Kidney (tissue), 14 donors: ENCODE measurements around the gene SLC4A7. TPM values are rescaled to one million over a fixed set of nuclear protein-coding genes. Genes with fewer than 3 reads are reported as not detected.

Source experiments
- DNase-seq, 5 donors: peaks; one replicate each; pipeline ENCODE4 v3.0.0-alpha.2; 2013 to 2020
- FAIRE-seq: peaks from 2 replicates; lab custom pipeline; 2012; peaks lifted over from hg19 to GRCh38; lab: Jason Lieb, UNC
- H3K27ac ChIP-seq, 2 donors: one replicate each; pipeline ENCODE4 v1.7.0; 2013; ENCODE audit warnings: low read depth in 2 of 2, low read length in 2 of 2, inconsistent platforms in 1 of 2
- H3K27me3 ChIP-seq: one replicate; pipeline ENCODE4 v1.7.1; 2013; ENCODE audit warnings: low read length, inconsistent platforms; ENCODE audit not compliant: control insufficient read depth, insufficient read depth
- H3K36me3 ChIP-seq, 3 donors: one replicate each; pipeline versions ENCODE4 v1.7.0 to v1.7.1; 2013; ENCODE audit warnings: low read length in 3 of 3, control low read depth in 1 of 3, inconsistent platforms in 1 of 3; ENCODE audit not compliant: insufficient read depth in 3 of 3, control insufficient read depth in 2 of 3
- H3K4me1 ChIP-seq, 3 donors: one replicate each; pipeline versions ENCODE4 v1.7.0 to v1.7.1; 2013; ENCODE audit warnings: low read length in 3 of 3, inconsistent platforms in 1 of 3, low read depth in 1 of 3; ENCODE audit not compliant: control insufficient read depth in 2 of 3, insufficient read depth in 2 of 3
- H3K4me3 ChIP-seq, 3 donors: one replicate each; pipeline versions ENCODE4 v1.7.0 to v1.8.1; 2013; ENCODE audit warnings: low read length in 3 of 3, control low read depth in 1 of 3, inconsistent platforms in 1 of 3
- H3K9ac ChIP-seq, 3 donors: one replicate each; pipeline versions ENCODE4 v1.7.0 to v1.7.1; 2013; ENCODE audit warnings: low read length in 3 of 3, control low read depth in 1 of 3, inconsistent platforms in 1 of 3
- H3K9me3 ChIP-seq, 3 donors: one replicate each; pipeline versions ENCODE4 v1.7.0 to v1.7.1; 2013; ENCODE audit warnings: low read length in 3 of 3, control low read depth in 1 of 3, inconsistent platforms in 1 of 3; ENCODE audit not compliant: control insufficient read depth in 2 of 3, insufficient read depth in 1 of 3
- intact Hi-C: fragments of 100-400 bp; cut with DNase I; formaldehyde crosslinking; loops from one replicate; pipeline ENCODE4 v1.11.1; 2022
- polyA plus RNA-seq: library from polyadenylated mRNA; stranded (reverse); fragments of 350-450 nt; fragmentation: Illumina TruSeq; extraction: RNeasy Lipid Tissue Mini Kit (QIAGEN cat#74804); gene quantifications from one replicate; pipeline ENCODE4 v1.2.3, GENCODE V29; 2014; ENCODE audit warnings: low read depth, low replicate concordance; ENCODE audit not compliant: insufficient read depth
- total RNA-seq: library from RNA; stranded (reverse); fragmentation: NEBNext Ultra II Directional; extraction: Animal tissue kit (Norgen Biotek cat#: 25700); gene quantifications from one replicate; pipeline ENCODE4 v1.2.1, GENCODE V29; 2021
- TF ChIP-seq, protein P1 (sequence below): IDR thresholded peaks from 3 replicates; pipeline ENCODE4 v1.5.1; 2012; ENCODE audit warnings: mild to moderate bottlenecking, moderate library complexity, borderline replicate concordance; ENCODE audit not compliant: insufficient read depth; ENCODE audit errors: extremely low read depth
- donor health status: control.
- donor health status: control.
- donor health status: control.
- donor health status: control.
- donor health status: control.
- donor health status: DM: yes; HTN: yes; CAD: no.
- donor health status: Normal renal cell carcinoma (clear cell type).

SLC4A7 gene
- total and polyA plus RNA-seq, 2 donors from 2014 or later: 3.5 to 47.5 TPM

DNA sequence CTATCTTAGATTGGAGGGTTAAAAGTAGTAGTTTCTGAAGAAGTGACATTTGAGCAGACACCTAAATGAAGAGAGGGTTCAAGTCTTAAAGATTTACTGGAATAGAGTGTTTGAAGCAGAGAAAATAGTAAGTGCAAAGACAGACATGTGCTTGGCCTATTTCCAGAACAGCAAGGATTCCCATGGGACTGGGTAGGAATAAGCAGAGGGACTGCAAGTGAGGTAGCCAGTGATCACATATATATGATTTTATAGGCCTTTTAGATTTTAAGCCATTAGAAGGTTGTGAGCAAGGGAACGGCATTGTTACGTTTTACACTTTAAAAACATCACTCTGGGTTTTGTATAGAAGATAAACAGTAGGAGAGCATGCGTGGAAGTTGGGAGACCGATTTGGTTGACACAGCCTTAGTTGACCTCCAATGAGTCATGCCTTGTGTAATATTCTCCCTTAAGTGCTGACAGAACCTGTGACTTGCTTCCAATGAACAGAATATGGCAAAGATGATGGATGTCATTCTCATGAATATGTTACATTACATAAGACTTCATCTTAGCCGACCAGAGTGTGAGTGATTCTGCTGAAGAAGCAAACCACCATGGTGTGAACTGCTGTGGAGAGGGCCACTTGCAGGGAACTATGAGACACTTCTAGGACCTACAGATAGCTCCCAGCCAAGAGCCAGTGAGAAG, 37.1 kb upstream of the SLC4A7 start:
- DNase-seq (no peak), FAIRE-seq (no peak)
- H3K27ac ChIP-seq: no peak overlapping the region
- no peak overlapping the region for H3K9ac ChIP-seq
- H3K9me3 ChIP-seq: no peaks in the 10 kb centered on the region
- TF ChIP-seq, protein P1, sequence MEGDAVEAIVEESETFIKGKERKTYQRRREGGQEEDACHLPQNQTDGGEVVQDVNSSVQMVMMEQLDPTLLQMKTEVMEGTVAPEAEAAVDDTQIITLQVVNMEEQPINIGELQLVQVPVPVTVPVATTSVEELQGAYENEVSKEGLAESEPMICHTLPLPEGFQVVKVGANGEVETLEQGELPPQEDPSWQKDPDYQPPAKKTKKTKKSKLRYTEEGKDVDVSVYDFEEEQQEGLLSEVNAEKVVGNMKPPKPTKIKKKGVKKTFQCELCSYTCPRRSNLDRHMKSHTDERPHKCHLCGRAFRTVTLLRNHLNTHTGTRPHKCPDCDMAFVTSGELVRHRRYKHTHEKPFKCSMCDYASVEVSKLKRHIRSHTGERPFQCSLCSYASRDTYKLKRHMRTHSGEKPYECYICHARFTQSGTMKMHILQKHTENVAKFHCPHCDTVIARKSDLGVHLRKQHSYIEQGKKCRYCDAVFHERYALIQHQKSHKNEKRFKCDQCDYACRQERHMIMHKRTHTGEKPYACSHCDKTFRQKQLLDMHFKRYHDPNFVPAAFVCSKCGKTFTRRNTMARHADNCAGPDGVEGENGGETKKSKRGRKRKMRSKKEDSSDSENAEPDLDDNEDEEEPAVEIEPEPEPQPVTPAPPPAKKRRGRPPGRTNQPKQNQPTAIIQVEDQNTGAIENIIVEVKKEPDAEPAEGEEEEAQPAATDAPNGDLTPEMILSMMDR: no peak
- no peaks in the 10 kb centered on the region for H3K4me1 ChIP-seq
- H3K27me3 ChIP-seq: no peaks in the 10 kb centered on the region
- H3K36me3 ChIP-seq: no peaks in the 10 kb centered on the region
- no peak overlapping the region for H3K4me3 ChIP-seq
- intact Hi-C loops: no loop called here

DNA sequence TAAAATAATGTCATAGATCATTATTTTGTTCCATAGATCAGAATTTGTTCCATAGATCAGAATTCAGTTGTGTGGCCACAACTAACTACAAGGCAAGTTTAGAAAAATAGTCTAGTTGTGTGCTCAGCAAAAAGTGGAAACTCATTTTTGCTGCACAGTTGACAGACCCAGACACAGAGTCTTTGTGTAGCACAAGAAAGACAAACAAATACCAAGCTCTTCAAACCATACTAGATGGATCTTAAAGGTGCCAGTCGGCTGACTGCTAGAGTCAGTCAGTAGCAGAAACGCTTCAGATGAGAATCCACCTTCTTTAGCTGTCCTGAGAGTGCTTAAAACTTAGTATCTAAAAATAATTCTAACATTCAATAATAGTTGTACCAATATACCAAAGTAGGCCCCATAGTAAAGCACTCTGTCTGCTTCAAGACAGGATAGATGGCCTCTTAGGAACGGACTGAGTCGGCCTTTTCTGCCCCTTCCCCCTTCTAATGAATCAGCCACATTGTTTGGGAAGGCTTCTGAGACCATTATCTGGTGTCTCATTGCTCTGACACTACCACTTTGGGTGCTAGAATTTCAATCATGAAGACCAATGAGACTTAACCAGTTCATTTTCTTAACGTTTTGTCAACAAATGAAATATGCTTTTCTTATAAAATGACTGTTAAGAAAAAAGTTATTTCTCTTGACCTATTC, 27.7 kb upstream of the SLC4A7 start:
- FAIRE-seq (no peak), DNase-seq (no peak)
- intact Hi-C loops: no loop called here
- Histone ChIP-seq H3K4me3 (no peak overlapping the region), H3K36me3 (no peaks in the 10 kb centered on the region), H3K9ac (no peak overlapping the region), H3K27ac (no peak overlapping the region), H3K27me3 (no peaks in the 10 kb centered on the region), H3K4me1 (no peaks in the 10 kb centered on the region), H3K9me3 (no peaks in the 10 kb centered on the region)
- TF ChIP-seq, protein P1: no peak

DNA sequence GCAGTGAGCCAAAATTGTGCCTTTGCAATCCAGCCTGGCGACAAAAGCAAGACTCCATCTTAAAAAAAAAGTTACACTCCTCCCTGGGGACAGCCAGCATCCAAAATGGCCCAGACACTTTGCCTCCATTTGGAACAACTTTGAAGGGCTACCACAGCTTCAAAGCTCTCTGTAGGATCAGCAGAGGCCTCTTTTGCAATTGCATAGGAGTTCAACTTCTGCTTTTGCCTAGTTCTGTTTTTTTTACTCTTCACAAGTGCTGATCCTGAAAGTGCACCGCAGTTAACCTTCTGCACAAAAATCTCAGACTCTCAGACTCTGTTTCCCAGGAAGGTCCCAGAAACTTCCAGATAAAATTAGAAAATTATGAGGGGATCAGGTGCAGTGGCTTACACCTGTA, 25.2 kb upstream of the SLC4A7 start:
- TF ChIP-seq, protein P1: no peak
- DNase-seq (no peak), FAIRE-seq (no peak)
- intact Hi-C loops: no loop called here
- no peak overlapping the region for H3K9ac ChIP-seq
- no peaks in the 10 kb centered on the region for H3K4me1 ChIP-seq
- H3K4me3 ChIP-seq: no peak overlapping the region
- no peak overlapping the region for H3K27ac ChIP-seq
- no peaks in the 10 kb centered on the region for H3K9me3 ChIP-seq
- no peaks in the 10 kb centered on the region for H3K36me3 ChIP-seq
- no peaks in the 10 kb centered on the region for H3K27me3 ChIP-seq
